Measurements from ENCODE around the gene CD274. TPM values are rescaled to one million over a fixed set of nuclear protein-coding genes. Genes with fewer than 3 reads are reported as not detected.

CD274 gene
- total RNA-seq, 2 experiments from 2014 or later: 5.3 to 6.3 TPM

GRCh38 chr9:5445886-5446285 is 4.5 kb upstream of the CD274 start:
- no peaks in the 10 kb centered on the region for H3K9me3 ChIP-seq (ENCODE audit: control insufficient read depth in 1 of 2, insufficient read depth in 1 of 2, low read length in 2 of 2)
- ATAC-seq (ENCODE audit: poor library complexity) (no peak), DNase-seq (no peak)
- H3K27me3 Mint-ChIP-seq: no peaks in the 10 kb centered on the region
- POLR2A ChIA-PET: interaction anchor here (5.6 kb wide), 1 partner anchor 8 kb away, joined by 114 read pairs; the partner anchor contains the start of gene PLGRKT
- CTCF ChIA-PET: no interaction called here
- TF ChIP-seq CTCF (IDR thresholded peaks at IDR 0.05): no peak
- peaks cover 5% of the 10 kb centered on the region for H3K36me3 Mint-ChIP-seq (ENCODE audit: low read depth)
- no peaks in the 10 kb centered on the region for H3K36me3 ChIP-seq (ENCODE audit: insufficient read depth, low read length)
- no peak overlapping the region for H3K4me3 ChIP-seq (ENCODE audit: low read length)
- intact Hi-C loops (cut with DNase I, micrococcal nuclease): no loop called here
- no peaks in the 10 kb centered on the region for H3K9me3 Mint-ChIP-seq
- no peak overlapping the region for H3K4me3 Mint-ChIP-seq
- no peaks in the 10 kb centered on the region for H3K27me3 ChIP-seq (ENCODE audit: control insufficient read depth in 1 of 2, insufficient read depth in 2 of 2, low read length in 2 of 2)
- H3K27ac Mint-ChIP-seq: no peak overlapping the region
- H3K27ac ChIP-seq (ENCODE audit: low read depth in 1 of 2, low read length in 2 of 2): no peak overlapping the region
- H3K4me1 Mint-ChIP-seq (ENCODE audit: low read depth): peaks cover 42% of the 10 kb centered on the region
- peaks cover 20% of the 10 kb centered on the region for H3K4me1 ChIP-seq (ENCODE audit: insufficient read depth, low read length)

- POLR2A ChIA-PET: interaction anchor here (5.6 kb wide), 1 partner anchor 9 kb away, joined by 114 read pairs; the partner anchor contains the start of gene PLGRKT
- intact Hi-C loops (cut with DNase I, micrococcal nuclease): no loop called here
- Mint-ChIP-seq H3K9me3 (no peaks in the 10 kb centered on the region), H3K4me3 (no peak overlapping the region), H3K27ac (peak overlapping the region; percentile 95), H3K4me1 (ENCODE audit: low read depth) (peaks cover 49% of the 10 kb centered on the region), H3K36me3 (ENCODE audit: low read depth) (peaks cover 5% of the 10 kb centered on the region), H3K27me3 (no peaks in the 10 kb centered on the region)
- TF ChIP-seq CTCF (IDR thresholded peaks at IDR 0.05): no peak
- Histone ChIP-seq H3K9me3 (ENCODE audit: control insufficient read depth in 1 of 2, insufficient read depth in 1 of 2, low read length in 2 of 2) (no peaks in the 10 kb centered on the region), H3K27ac (ENCODE audit: low read depth in 1 of 2, low read length in 2 of 2) (no peak overlapping the region), H3K4me1 (ENCODE audit: insufficient read depth, low read length) (peaks cover 23% of the 10 kb centered on the region), H3K4me3 (ENCODE audit: low read length) (no peak overlapping the region), H3K27me3 (ENCODE audit: control insufficient read depth in 1 of 2, insufficient read depth in 2 of 2, low read length in 2 of 2) (no peaks in the 10 kb centered on the region), H3K36me3 (ENCODE audit: insufficient read depth, low read length) (no peaks in the 10 kb centered on the region)
- CTCF ChIA-PET: no interaction called here
- DNase-seq: peak in 1 of 14 experiments; percentile 37
- no peak for ATAC-seq (ENCODE audit: poor library complexity)
Observed at GRCh38 chr9:5446451-5447236, 3.7 kb upstream of the CD274 start.

DNA sequence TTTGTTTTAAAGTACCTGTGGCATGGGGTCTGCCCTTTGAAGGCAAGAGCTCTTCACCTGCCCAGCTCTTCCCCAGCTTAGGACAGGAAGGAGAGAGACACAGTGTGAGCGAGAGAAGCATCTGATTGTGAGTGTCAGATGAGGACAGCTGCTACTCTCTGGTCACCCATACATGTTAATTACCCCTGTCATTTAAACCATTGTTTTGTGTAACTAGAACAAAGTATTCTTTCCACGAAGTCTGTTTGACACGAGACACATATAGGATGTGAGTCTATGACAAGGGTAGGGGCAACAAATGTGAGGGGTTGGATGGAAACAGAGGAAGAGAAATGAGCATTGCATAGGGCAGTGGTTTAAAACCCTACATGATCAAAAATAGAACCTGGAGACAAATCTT is 3.0 kb upstream of the CD274 start:
- ChIA-PET POLR2A (interaction anchor here (5.6 kb wide), 1 partner anchor 9 kb away, joined by 114 read pairs; the partner anchor contains the start of gene PLGRKT), CTCF (no interaction called here)
- no peaks in the 10 kb centered on the region for H3K9me3 Mint-ChIP-seq
- Histone ChIP-seq H3K4me3 (ENCODE audit: low read length) (no peak overlapping the region), H3K27me3 (ENCODE audit: control insufficient read depth in 1 of 2, insufficient read depth in 2 of 2, low read length in 2 of 2) (no peaks in the 10 kb centered on the region), H3K27ac (ENCODE audit: low read depth in 1 of 2, low read length in 2 of 2) (no peak overlapping the region), H3K9me3 (ENCODE audit: control insufficient read depth in 1 of 2, insufficient read depth in 1 of 2, low read length in 2 of 2) (no peaks in the 10 kb centered on the region), H3K36me3 (ENCODE audit: insufficient read depth, low read length) (no peaks in the 10 kb centered on the region), H3K4me1 (ENCODE audit: insufficient read depth, low read length) (peaks cover 30% of the 10 kb centered on the region)
- intact Hi-C loops (cut with DNase I, micrococcal nuclease): no loop called here
- ATAC-seq (ENCODE audit: poor library complexity) (no peak), DNase-seq (no peak)
- peaks cover 52% of the 10 kb centered on the region for H3K4me1 Mint-ChIP-seq (ENCODE audit: low read depth)
- peak overlapping the region; percentile 0 for H3K4me3 Mint-ChIP-seq
- TF ChIP-seq CTCF (IDR thresholded peaks at IDR 0.05): no peak
- H3K27me3 Mint-ChIP-seq: no peaks in the 10 kb centered on the region
- H3K36me3 Mint-ChIP-seq (ENCODE audit: low read depth): peaks cover 5% of the 10 kb centered on the region
- peak overlapping the region; percentile 95 for H3K27ac Mint-ChIP-seq
